Measurements from ENCODE around the gene MTA2. TPM values are rescaled to one million over a fixed set of nuclear protein-coding genes. Genes with fewer than 3 reads are reported as not detected.

Gene MTA2
- total and polyA plus RNA-seq, 11 donors: 18.4 to 55.3 (median 33.7) TPM

DNA sequence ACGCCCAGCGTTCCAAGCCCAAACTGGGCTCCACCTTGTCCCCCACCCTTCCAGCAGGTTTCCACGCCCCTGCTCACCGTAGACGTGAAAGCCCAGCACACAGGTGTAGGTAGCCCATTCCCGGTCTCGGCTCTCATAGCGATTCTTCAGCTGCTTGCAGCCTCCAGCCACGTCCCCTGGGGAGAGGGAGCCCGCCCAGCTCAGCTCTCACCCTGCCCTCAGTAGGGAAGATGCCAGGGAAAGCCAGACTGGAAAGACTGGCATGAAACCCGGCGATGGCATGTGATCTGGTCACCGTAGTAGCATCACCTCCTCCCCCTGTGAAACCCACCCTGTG lies 1.4 kb upstream of the MTA2 start:
- no peak for ATAC-seq
- intact Hi-C loops (cut with DNase I): loop anchor here in 1 of 10 donors (5.0 kb wide), 1 partner anchor 74 kb away; the partner anchor contains the start of gene UBXN1
- DNase-seq: peak in 3 of 5 donors; percentile 31 to 54 (median 45)
- Histone ChIP-seq H3K27me3 (no peaks in the 10 kb centered on the region), H3K36me3 (peaks cover 0 to 61% (median 29%) of the 10 kb centered on the region in 9 donors), H3K4me3 (peak overlapping the region in 9 of 12 donors; percentile 81 to 100 (median 90)), H3K9me3 (no peaks in the 10 kb centered on the region), H3K4me1 (peaks cover 4 to 48% (median 32%) of the 10 kb centered on the region in 12 donors), H3K27ac (peak overlapping the region in 7 of 12 donors; percentile 93 to 100 (median 98))
- no peak for TF ChIP-seq POLR2A (IDR thresholded peaks at IDR 0.05)
- TF ChIP-seq, protein P1, sequence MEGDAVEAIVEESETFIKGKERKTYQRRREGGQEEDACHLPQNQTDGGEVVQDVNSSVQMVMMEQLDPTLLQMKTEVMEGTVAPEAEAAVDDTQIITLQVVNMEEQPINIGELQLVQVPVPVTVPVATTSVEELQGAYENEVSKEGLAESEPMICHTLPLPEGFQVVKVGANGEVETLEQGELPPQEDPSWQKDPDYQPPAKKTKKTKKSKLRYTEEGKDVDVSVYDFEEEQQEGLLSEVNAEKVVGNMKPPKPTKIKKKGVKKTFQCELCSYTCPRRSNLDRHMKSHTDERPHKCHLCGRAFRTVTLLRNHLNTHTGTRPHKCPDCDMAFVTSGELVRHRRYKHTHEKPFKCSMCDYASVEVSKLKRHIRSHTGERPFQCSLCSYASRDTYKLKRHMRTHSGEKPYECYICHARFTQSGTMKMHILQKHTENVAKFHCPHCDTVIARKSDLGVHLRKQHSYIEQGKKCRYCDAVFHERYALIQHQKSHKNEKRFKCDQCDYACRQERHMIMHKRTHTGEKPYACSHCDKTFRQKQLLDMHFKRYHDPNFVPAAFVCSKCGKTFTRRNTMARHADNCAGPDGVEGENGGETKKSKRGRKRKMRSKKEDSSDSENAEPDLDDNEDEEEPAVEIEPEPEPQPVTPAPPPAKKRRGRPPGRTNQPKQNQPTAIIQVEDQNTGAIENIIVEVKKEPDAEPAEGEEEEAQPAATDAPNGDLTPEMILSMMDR (IDR thresholded peaks at IDR 0.05): no peak
- 52 to 76% (median 62%) methylated on average over 11 to 13 of the region's 13 CpGs for WGBS, 4 donors

DNA sequence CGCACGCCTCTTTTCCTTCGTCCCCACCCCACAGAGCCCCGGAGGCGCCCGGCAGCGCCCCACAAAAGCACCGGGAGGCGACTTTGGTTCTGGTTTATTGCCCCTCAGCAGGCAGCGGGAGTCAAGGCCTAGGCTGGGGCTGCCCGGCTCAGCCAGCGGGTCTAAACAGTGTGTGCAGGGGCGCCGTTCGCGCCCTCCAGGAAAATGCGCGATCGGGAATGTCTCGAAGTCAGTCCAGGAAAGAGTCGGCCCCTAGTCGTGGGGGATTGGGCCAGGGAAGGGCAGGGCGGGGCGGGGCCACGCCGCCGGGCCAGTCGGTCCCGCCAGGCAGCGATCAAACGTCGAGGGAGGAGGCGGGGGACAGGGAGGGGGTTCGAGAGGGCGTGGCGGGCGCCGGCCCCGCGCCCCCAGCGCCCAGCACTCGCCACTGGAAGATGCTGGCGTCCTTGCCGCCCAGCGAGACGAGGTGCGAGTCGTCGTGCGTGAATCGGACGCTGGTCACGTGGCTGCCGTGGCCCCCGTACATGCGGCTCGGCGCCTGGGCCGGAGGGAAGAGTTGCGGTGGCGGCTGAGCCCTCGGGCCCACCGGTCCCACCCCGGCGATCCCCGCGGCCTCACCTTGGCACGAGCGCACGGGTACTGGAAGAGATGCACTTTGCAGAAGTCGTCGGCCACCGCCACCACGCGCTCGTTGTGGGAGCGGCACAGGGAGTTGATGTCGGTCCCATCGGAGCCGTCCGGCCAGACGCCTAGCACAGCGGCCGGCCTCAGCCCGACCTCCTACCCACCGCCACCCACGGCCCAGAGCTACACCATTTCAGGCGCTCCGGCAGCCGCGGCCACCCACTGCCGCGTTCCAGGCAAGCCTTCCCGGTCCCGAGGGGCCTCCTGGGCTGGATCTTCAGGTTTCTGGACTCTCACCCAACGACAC lies 741 bp upstream of the MTA2 start:
- peak in 1 of 2 donors; percentile 33 for TF ChIP-seq POLR2A (IDR thresholded peaks at IDR 0.05)
- TF ChIP-seq, protein P1 (IDR thresholded peaks at IDR 0.05): peak in 4 of 12 donors; percentile 16 to 44 (median 32)
- WGBS, 4 donors: 4 to 9% (median 7%) methylated on average over 23 to 96 of the region's 96 CpGs
- no peaks in the 10 kb centered on the region for H3K27me3 ChIP-seq
- intact Hi-C loops (cut with DNase I): loop anchor here in 1 of 10 donors (5.0 kb wide), 1 partner anchor 75 kb away; the partner anchor contains the start of gene UBXN1
- ATAC-seq (peak; percentile 11 to 71 (median 56)), DNase-seq (peak; percentile 64 to 82 (median 80))
- peak overlapping the region; percentile 91 to 100 (median 98) for H3K27ac ChIP-seq
- peaks cover 0 to 62% (median 35%) of the 10 kb centered on the region in 9 donors for H3K36me3 ChIP-seq
- H3K9me3 ChIP-seq: no peaks in the 10 kb centered on the region
- H3K4me3 ChIP-seq: peak overlapping the region; percentile 20 to 100 (median 89)
- H3K4me1 ChIP-seq: peaks cover 4 to 42% (median 32%) of the 10 kb centered on the region in 12 donors

DNA sequence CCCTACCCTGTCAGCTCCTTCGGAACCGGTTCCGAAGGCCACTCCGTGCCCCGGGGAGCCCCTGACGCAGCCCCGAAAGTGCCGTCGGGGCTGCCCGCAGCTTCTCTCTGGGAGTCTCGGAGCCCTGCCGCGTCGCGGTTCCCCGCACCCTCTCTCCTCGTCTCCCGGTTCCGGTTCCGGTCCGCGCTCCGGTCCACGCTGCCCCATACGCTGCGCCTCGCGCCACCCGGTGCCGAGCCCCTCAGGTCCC lies 618 bp downstream of the MTA2 start:
- ATAC-seq (peak in 3 of 4 donors; percentile 8 to 37 (median 33)), DNase-seq (peak in 3 of 5 donors; percentile 64 to 72 (median 64))
- TF ChIP-seq POLR2A (IDR thresholded peaks at IDR 0.05): no peak
- TF ChIP-seq, protein P1 (IDR thresholded peaks at IDR 0.05): no peak
- peaks cover 0 to 62% (median 40%) of the 10 kb centered on the region in 9 donors for H3K36me3 ChIP-seq
- peaks cover 4 to 41% (median 32%) of the 10 kb centered on the region in 12 donors for H3K4me1 ChIP-seq
- intact Hi-C loops (cut with DNase I): loop anchor here in 1 of 10 donors (5.0 kb wide), 1 partner anchor 76 kb away; the partner anchor contains the start of gene UBXN1
- no peaks in the 10 kb centered on the region for H3K9me3 ChIP-seq
- WGBS, 4 donors: 0 to 1% (median 0%) methylated on average over 28 to 30 of the region's 30 CpGs; no CpG with 5 or more reads in 1 of the 4 donors
- H3K27me3 ChIP-seq: no peaks in the 10 kb centered on the region
- peak overlapping the region; percentile 91 to 100 (median 98) for H3K27ac ChIP-seq
- H3K4me3 ChIP-seq: peak overlapping the region; percentile 81 to 100 (median 90)
